HEK293 (cell line): ENCODE measurements around the gene ZNF783.
A peak's percentile ranks its signal among the peaks of the same experiment; 100 is the strongest.

Experiments used
- CTCF ChIA-PET: fragments of 350-600 bp; formaldehyde crosslinking; extraction: SDS; loops from one replicate; lab custom pipeline; 2021; ENCODE audit warnings: antibody characterized with exemption; lab: Yijun Ruan, JAX
- POLR2A ChIA-PET: fragments of 300-600 bp; formaldehyde crosslinking; extraction: SDS; loops from one replicate; lab custom pipeline; 2020; ENCODE audit warnings: antibody characterized with exemption, inconsistent platforms; lab: Yijun Ruan, JAX
- H3K27ac ChIP-seq: fragments of 200-500 bp; sonication (Bioruptor generic); 2 replicates; pipeline ENCODE4 v1.5.1; 2014; ENCODE audit warnings: low read depth, low read length, control low read depth, inconsistent platforms; ENCODE audit errors: extremely low read depth
- H3K36me3 ChIP-seq, 2 experiments: fragments of 200-500 bp in 1 of 2; sonication (Bioruptor generic) in 1 of 2; 1 replicate in 1 of 2; 2 replicates in 1 of 2; pipeline ENCODE4 v1.5.1; 2014 to 2017; ENCODE audit warnings: inconsistent platforms in 2 of 2, low read length in 2 of 2; ENCODE audit not compliant: control insufficient read depth in 2 of 2, insufficient read depth in 1 of 2
- H3K4me1 ChIP-seq: fragments of 200-500 bp; sonication (Bioruptor generic); 2 replicates; pipeline ENCODE4 v1.5.1; 2014; ENCODE audit warnings: mild to moderate bottlenecking, low read length, inconsistent platforms; ENCODE audit not compliant: control insufficient read depth, insufficient read depth
- H3K4me3 ChIP-seq: 2 replicates; pipeline ENCODE4 v1.5.1; 2011; ENCODE audit warnings: low read depth, mild to moderate bottlenecking, control low read depth, low read length, moderate library complexity
- H3K9me3 ChIP-seq: fragments of 200-500 bp; sonication (Bioruptor generic); 2 replicates; pipeline ENCODE4 v1.5.1; 2014; ENCODE audit warnings: low read depth, low read length, inconsistent platforms; ENCODE audit not compliant: control insufficient read depth, insufficient read depth
- BCL11B ChIP-seq: fragments of 450-650 bp; formaldehyde crosslinking; IDR thresholded peaks from 2 replicates; pipeline ENCODE4 v1.5.1; 2016; ENCODE audit warnings: low read depth, missing biosample characterization, missing genetic modification characterization
- HOXD13 ChIP-seq: sonication (generic); formaldehyde crosslinking; IDR thresholded peaks from 2 replicates; pipeline ENCODE4 v1.8.0; 2022; ENCODE audit warnings: missing genetic modification reagents, borderline replicate concordance
- MYNN ChIP-seq: fragments of 450-650 bp; formaldehyde crosslinking; IDR thresholded peaks from 2 replicates; pipeline ENCODE4 v1.5.1; 2016; ENCODE audit warnings: missing biosample characterization, missing genetic modification characterization, borderline replicate concordance
- WT1 ChIP-seq: fragments of 450-650 bp; formaldehyde crosslinking; IDR thresholded peaks from 2 replicates; pipeline ENCODE4 v1.5.1; 2016; ENCODE audit warnings: missing biosample characterization, missing genetic modification characterization
- YY1 ChIP-seq: fragments of 450-650 bp; formaldehyde crosslinking; IDR thresholded peaks from 2 replicates; pipeline ENCODE4 v1.5.1; 2018; ENCODE audit warnings: missing biosample characterization, missing genetic modification characterization
- ZEB2 ChIP-seq: fragments of 450-650 bp; formaldehyde crosslinking; IDR thresholded peaks from 2 replicates; pipeline ENCODE4 v1.5.1; 2016; ENCODE audit warnings: missing biosample characterization, missing genetic modification characterization
- ZNF148 ChIP-seq: fragments of 450-650 bp; formaldehyde crosslinking; IDR thresholded peaks from 2 replicates; pipeline ENCODE4 v1.5.0; 2017; ENCODE audit warnings: missing biosample characterization, missing genetic modification characterization, borderline replicate concordance
- ZNF157 ChIP-seq: fragments of 450-650 bp; formaldehyde crosslinking; IDR thresholded peaks from 2 replicates; pipeline ENCODE4 v1.5.1; 2016; ENCODE audit warnings: missing biosample characterization, missing genetic modification characterization
- ZNF16 ChIP-seq: fragments of 450-650 bp; formaldehyde crosslinking; IDR thresholded peaks from 2 replicates; pipeline ENCODE4 v1.5.1; 2016; ENCODE audit warnings: low read depth, missing biosample characterization, missing genetic modification characterization
- ZNF24 ChIP-seq: fragments of 450-650 bp; formaldehyde crosslinking; IDR thresholded peaks from 2 replicates; pipeline ENCODE4 v1.5.1; 2016; ENCODE audit warnings: missing biosample characterization, missing genetic modification characterization
- ZNF302 ChIP-seq: fragments of 450-650 bp; formaldehyde crosslinking; IDR thresholded peaks from 2 replicates; pipeline ENCODE4 v1.5.1; 2016; ENCODE audit warnings: missing biosample characterization, missing genetic modification characterization, low read depth
- ZNF335 ChIP-seq: fragments of 450-650 bp; formaldehyde crosslinking; conservative IDR thresholded peaks from 2 replicates; pipeline ENCODE4 v1.5.1; 2016; ENCODE audit warnings: missing biosample characterization, missing genetic modification characterization
- ZNF488 ChIP-seq: fragments of 450-650 bp; formaldehyde crosslinking; IDR thresholded peaks from 2 replicates; pipeline ENCODE4 v1.5.1; 2016; ENCODE audit warnings: missing biosample characterization, missing genetic modification characterization
- ZNF521 ChIP-seq: fragments of 450-650 bp; formaldehyde crosslinking; IDR thresholded peaks from 2 replicates; pipeline ENCODE4 v1.5.1; 2017; ENCODE audit warnings: missing biosample characterization, mild to moderate bottlenecking, missing genetic modification characterization
- ZNF558 ChIP-seq: fragments of 450-650 bp; formaldehyde crosslinking; IDR thresholded peaks from 2 replicates; pipeline ENCODE4 v1.5.1; 2016; ENCODE audit warnings: missing biosample characterization, missing genetic modification characterization
- ZNF600 ChIP-seq: fragments of 450-650 bp; formaldehyde crosslinking; IDR thresholded peaks from 2 replicates; pipeline ENCODE4 v1.5.1; 2016; ENCODE audit warnings: missing biosample characterization, missing genetic modification characterization
- ZNF629 ChIP-seq: fragments of 450-650 bp; formaldehyde crosslinking; IDR thresholded peaks from 2 replicates; pipeline ENCODE4 v1.5.1; 2017; ENCODE audit warnings: missing biosample characterization, missing genetic modification characterization
- ZSCAN23 ChIP-seq: fragments of 450-650 bp; formaldehyde crosslinking; IDR thresholded peaks from 2 replicates; pipeline ENCODE4 v1.5.1; 2016; ENCODE audit warnings: missing biosample characterization, missing genetic modification characterization
- TF ChIP-seq, protein P1 (sequence below): fragments of 450-650 bp; formaldehyde crosslinking; IDR thresholded peaks from 2 replicates; pipeline ENCODE4 v1.5.1; 2016; ENCODE audit warnings: missing biosample characterization, missing genetic modification characterization
- TF ChIP-seq, protein P2 (sequence below): fragments of 450-650 bp; formaldehyde crosslinking; IDR thresholded peaks from 2 replicates; pipeline ENCODE4 v1.5.1; 2016; ENCODE audit warnings: missing biosample characterization, missing genetic modification characterization, low read depth
- TF ChIP-seq, protein P3 (sequence below): fragments of 450-650 bp; formaldehyde crosslinking; IDR thresholded peaks from 2 replicates; pipeline ENCODE4 v1.5.1; 2017; ENCODE audit warnings: missing biosample characterization, missing genetic modification characterization

Gene ZNF783

GRCh38 chr7:149284850-149285585 lies 23.0 kb downstream of the ZNF783 start (continued):
- no peak for TF ChIP-seq ZNF488 (tag by site-specific recombination)
- TF ChIP-seq, all 188 proteins: peak for 27

DNA sequence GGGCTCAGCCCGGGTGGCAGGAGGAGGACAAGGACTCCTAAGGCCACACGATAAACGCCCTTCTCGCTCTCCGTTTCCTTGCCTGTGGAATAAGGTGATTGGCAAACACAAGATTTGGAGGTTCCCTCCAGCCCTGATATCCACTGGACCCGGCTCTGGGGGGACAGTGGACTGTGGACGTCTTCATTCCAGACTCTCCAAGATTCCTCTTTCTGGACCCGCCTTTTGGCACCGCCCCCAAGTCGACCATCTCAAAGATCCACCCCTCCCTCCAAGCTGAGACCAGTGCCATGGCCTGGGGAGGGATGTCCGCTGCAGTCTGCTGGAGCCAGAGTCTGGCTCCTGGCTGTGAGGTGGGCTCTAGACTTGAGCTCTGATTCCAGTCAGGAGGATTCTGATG lies 23.6 kb downstream of the ZNF783 start:
- ChIA-PET CTCF (interaction anchor here (0.7 to 1.9 kb wide), 8 partner anchors 11 to 210 kb away, joined by 3 to 7 read pairs (median 4); partner anchors contain the start of gene ZNF783), POLR2A (interaction anchor here (0.7 to 1.6 kb wide), 7 partner anchors 19 to 90 kb away, joined by 3 to 11 read pairs (median 5); partner anchors contain the start of genes ZNF282 and ZNF783)
- H3K4me1 ChIP-seq: no peaks in the 10 kb centered on the region
- TF ChIP-seq ZNF600 (tag by site-specific recombination): peak; percentile 36; the same call in 1 of the 2 replicates
- TF ChIP-seq, protein P1, sequence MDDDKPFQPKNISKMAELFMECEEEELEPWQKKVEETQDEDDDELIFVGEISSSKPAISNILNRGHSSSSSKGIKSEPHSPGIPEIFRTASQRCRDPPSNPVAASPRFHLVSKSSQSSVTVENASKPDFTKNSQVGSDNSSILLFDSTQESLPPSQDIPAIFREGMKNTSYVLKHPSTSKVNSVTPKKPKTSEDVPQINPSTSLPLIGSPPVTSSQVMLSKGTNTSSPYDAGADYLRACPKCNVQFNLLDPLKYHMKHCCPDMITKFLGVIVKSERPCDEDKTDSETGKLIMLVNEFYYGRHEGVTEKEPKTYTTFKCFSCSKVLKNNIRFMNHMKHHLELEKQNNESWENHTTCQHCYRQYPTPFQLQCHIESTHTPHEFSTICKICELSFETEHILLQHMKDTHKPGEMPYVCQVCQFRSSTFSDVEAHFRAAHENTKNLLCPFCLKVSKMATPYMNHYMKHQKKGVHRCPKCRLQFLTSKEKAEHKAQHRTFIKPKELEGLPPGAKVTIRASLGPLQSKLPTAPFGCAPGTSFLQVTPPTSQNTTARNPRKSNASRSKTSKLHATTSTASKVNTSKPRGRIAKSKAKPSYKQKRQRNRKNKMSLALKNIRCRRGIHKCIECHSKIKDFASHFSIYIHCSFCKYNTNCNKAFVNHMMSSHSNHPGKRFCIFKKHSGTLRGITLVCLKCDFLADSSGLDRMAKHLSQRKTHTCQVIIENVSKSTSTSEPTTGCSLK (tag by site-specific recombination): no peak
- TF ChIP-seq ZNF148: no peak
- TF ChIP-seq, protein P2, sequence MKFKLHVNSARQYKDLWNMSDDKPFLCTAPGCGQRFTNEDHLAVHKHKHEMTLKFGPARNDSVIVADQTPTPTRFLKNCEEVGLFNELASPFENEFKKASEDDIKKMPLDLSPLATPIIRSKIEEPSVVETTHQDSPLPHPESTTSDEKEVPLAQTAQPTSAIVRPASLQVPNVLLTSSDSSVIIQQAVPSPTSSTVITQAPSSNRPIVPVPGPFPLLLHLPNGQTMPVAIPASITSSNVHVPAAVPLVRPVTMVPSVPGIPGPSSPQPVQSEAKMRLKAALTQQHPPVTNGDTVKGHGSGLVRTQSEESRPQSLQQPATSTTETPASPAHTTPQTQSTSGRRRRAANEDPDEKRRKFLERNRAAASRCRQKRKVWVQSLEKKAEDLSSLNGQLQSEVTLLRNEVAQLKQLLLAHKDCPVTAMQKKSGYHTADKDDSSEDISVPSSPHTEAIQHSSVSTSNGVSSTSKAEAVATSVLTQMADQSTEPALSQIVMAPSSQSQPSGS (tag by site-specific recombination): no peak
- TF ChIP-seq ZNF335 (tag by site-specific recombination): 0 out of 2 replicates have a peak, but pooled peaks have one; percentile 12
- TF ChIP-seq, protein P3, sequence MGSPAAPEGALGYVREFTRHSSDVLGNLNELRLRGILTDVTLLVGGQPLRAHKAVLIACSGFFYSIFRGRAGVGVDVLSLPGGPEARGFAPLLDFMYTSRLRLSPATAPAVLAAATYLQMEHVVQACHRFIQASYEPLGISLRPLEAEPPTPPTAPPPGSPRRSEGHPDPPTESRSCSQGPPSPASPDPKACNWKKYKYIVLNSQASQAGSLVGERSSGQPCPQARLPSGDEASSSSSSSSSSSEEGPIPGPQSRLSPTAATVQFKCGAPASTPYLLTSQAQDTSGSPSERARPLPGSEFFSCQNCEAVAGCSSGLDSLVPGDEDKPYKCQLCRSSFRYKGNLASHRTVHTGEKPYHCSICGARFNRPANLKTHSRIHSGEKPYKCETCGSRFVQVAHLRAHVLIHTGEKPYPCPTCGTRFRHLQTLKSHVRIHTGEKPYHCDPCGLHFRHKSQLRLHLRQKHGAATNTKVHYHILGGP (tag by site-specific recombination): no peak
- TF ChIP-seq ZEB2 (tag by site-specific recombination): 0 out of 2 replicates have a peak, but pooled peaks have one; percentile 2
- no peak for TF ChIP-seq ZNF629 (tag by site-specific recombination)
- no peak for TF ChIP-seq ZNF24 (tag by site-specific recombination)
- TF ChIP-seq YY1 (tag by site-specific recombination): no peak
- no peak for TF ChIP-seq ZSCAN23 (tag by site-specific recombination)
- H3K27ac ChIP-seq: no peak overlapping the region
- no peaks in the 10 kb centered on the region for H3K9me3 ChIP-seq
- H3K36me3 ChIP-seq: peaks cover 0 to 19% of the 10 kb centered on the region in 2 experiments; a peak in 1 of 3 replicates
- peak overlapping the region; percentile 57 for H3K4me3 ChIP-seq

DNA sequence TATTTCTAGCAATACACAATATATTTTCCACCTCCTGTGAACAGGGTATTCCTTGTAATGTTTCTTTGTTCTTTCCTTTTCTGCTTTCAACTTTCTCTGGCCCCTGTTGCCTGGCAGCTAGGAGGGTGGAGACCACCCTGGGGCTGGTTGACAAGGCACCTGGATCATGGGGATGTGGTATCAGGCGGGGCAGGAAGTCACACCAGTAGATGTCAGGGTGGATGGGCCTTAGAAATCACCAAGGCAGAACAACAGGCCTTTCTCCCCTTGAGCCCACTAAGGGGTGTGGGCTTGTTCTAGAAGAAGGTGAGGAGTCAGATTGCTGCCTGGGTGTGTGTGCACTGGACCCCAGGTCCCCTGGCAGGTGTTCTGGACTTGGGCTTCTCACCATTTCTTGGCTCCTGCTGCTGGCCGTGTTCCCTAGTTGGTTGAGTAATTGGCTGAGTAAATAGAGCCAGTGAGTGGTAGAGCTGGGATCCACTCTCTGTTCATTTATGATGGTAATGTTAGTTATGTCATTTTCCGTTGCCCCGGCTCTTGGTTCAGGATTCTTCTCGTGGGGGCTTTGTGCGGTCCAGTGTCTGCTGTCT lies 24.9 kb downstream of the ZNF783 start:
- ChIA-PET POLR2A (no interaction called here), CTCF (no interaction called here)
- Histone ChIP-seq H3K9me3 (no peaks in the 10 kb centered on the region), H3K4me1 (no peaks in the 10 kb centered on the region), H3K27ac (no peak overlapping the region), H3K36me3 (peaks cover 0 to 8% of the 10 kb centered on the region in 2 experiments; a peak in 1 of 3 replicates), H3K4me3 (no peak overlapping the region)
- TF ChIP-seq ZNF600 (tag by site-specific recombination): no peak
- TF ChIP-seq HOXD13 (CRISPR knock-in tag): no peak
- no peak for TF ChIP-seq ZNF521 (tag by site-specific recombination)
- no peak for TF ChIP-seq ZNF302
- TF ChIP-seq ZNF157: no peak
- TF ChIP-seq ZNF558 (tag by site-specific recombination): no peak
- no peak for TF ChIP-seq WT1 (tag by site-specific recombination)
- TF ChIP-seq, protein P3 (tag by site-specific recombination): no peak
- TF ChIP-seq MYNN: no peak
- no peak for TF ChIP-seq BCL11B
- TF ChIP-seq ZNF16 (tag by site-specific recombination): no peak
